Activated CD4-positive, alpha-beta T cell treated with anti-CD3 and anti-CD28 coated beads, Interleukin-2, amount 50 U/mL, for 4 hours (primary cell): Measurements from ENCODE around the gene MYO15B.
A peak's percentile ranks its signal among the peaks of the same experiment; 100 is the strongest.
"Not testable (repeated sequence)": the region's sequence is repeated elsewhere in the genome, so short reads cannot be mapped to it uniquely, and the experiment has no call there.

Source experiments
- DNase-seq, 2 experiments: peaks; one replicate each; pipeline ENCODE4 v3.0.0-alpha.2; 2020

Gene MYO15B

GRCh38 chr17:75626496-75627038 is 39.0 kb downstream of the MYO15B start:
- DNase-seq, result no peak

GRCh38 chr17:75627094-75627493 is 39.5 kb downstream of the MYO15B start:
- DNase-seq, result no peak

- DNase-seq, result no peak
These were observed 40.8 kb downstream of the MYO15B start for GRCh38 chr17:75628425-75628824.

- DNase-seq, result no peak
These were observed 41.6 kb downstream of the MYO15B start for GRCh38 chr17:75629157-75629556.

- no peak for DNase-seq
These were observed 42.7 kb downstream of the MYO15B start for GRCh38 chr17:75630071-75630917.

- DNase-seq, result no peak
These were observed 43.8 kb downstream of the MYO15B start for GRCh38 chr17:75631353-75631752.

GRCh38 chr17:75632428-75632827 is 44.8 kb downstream of the MYO15B start:
- no peak for DNase-seq

- DNase-seq, result peak; percentile 79 to 83
These were observed 45.4 kb downstream of the MYO15B start, which contains the start of gene SMIM5 for GRCh38 chr17:75632863-75633485. SMIM5 (plus strand) TSS chr17:75633434; CDS start chr17:75640202, 6,768 bp downstream.

- DNase-seq, result peak; percentile 53 to 54
These were observed 46.1 kb downstream of the MYO15B start for GRCh38 chr17:75633486-75634375.

- no peak for DNase-seq
These were observed 46.8 kb downstream of the MYO15B start for GRCh38 chr17:75634376-75634740.

GRCh38 chr17:75634754-75635609 is 47.4 kb downstream of the MYO15B start:
- DNase-seq, result no peak

- no peak for DNase-seq
These were observed 48.1 kb downstream of the MYO15B start for GRCh38 chr17:75635610-75636202.

GRCh38 chr17:75636381-75637142 is 49.0 kb downstream of the MYO15B start:
- DNase-seq, result no peak

- no peak for DNase-seq
These were observed 49.5 kb downstream of the MYO15B start for GRCh38 chr17:75637143-75637538.

GRCh38 chr17:75637551-75637950 is 50.0 kb downstream of the MYO15B start:
- DNase-seq, result no peak

GRCh38 chr17:75638039-75638438 is 50.4 kb downstream of the MYO15B start:
- DNase-seq, result not testable (repeated sequence)

GRCh38 chr17:75638893-75639292 is 51.3 kb downstream of the MYO15B start:
- no peak for DNase-seq

- no peak for DNase-seq
These were observed 51.7 kb downstream of the MYO15B start for GRCh38 chr17:75639327-75639726.

- no peak for DNase-seq
These were observed 52.4 kb downstream of the MYO15B start for GRCh38 chr17:75639771-75640555.

- no peak for DNase-seq
These were observed 53.0 kb downstream of the MYO15B start for GRCh38 chr17:75640556-75641119.
